Stimulated activated CD8-positive, alpha-beta memory T cell treated with anti-CD3 and anti-CD28 coated beads, Interleukin-4, amount 100 ng/mL, for 24 hours (primary cell): ENCODE data around the gene PHIP.
"Not testable (repeated sequence)": the region's sequence is repeated elsewhere in the genome, so short reads cannot be mapped to it uniquely, and the experiment has no call there.

Experiments
- DNase-seq: peaks from one replicate; pipeline ENCODE4 v3.0.0-alpha.2; 2020; ENCODE audit warnings: low read depth

Gene PHIP

GRCh38 chr6:79078075-79078969 is at the start of gene PHIP:
Gene PHIP, minus strand, starts transcription at chr6:79078254. Its CDS starts 186 bp downstream, at chr6:79078068.
- peak; percentile 85 for DNase-seq

DNA sequence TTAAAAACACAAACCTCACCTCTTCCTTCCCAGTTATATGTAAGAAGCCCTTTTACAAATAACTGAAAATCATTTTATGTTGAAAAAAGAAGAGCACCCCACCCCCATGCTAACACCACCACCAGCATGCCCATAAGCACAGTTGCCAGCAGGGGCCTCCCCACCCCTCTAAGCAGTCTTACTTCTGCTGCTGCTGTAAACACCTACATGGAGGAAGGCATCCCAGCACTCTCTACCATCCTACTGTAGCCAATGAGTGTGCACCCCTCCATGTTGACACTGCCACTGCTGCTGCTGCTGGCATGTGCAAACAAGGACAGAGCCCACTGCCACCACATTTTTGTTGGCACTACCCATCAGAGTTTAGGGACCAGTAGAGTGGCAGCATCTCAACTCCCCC is 49.6 kb upstream of the PHIP start:
- no peak for DNase-seq

GRCh38 chr6:79119217-79119616 is 41.2 kb upstream of the PHIP start:
- DNase-seq = no peak

DNA sequence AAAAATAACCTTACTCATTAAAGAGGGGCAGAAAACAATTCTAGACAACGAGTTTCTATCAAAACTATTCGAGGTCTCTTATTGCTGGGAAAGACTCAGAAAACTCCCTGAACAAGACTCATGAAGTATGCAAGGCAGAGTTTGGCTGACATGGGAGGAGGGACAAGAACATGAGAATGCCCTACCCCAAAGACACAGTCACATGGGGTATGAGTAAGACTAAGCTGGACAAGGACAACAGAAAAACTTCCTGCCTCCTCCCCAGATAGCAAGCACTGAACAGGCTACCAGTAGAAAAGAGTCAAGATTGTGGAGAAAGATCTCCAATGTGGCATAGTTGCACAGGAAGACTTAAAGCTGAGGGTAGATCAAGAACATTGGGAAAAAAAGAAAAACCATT is 39.7 kb upstream of the PHIP start:
- no peak for DNase-seq

- DNase-seq = no peak
Observed at GRCh38 chr6:79115553-79116182, 37.6 kb upstream of the PHIP start.

DNA sequence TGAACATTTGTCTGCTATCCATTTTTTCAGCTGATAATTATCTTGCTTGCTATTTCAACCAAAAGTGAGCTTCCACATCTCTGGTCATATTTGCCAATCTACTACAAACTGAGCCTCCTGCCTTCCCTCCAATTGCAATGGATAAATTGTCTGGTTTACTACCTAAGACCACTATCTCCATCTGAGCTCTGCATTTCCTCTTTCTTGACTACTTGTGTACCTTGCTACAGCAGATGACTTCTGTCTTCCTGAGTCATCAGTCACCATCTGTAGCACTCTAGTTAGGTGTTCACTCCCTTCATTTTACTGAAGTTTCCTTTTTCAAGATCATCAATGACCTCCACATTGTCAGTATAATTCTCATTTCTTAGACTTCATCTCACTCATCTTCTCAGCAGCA is 33.5 kb upstream of the PHIP start:
- no peak for DNase-seq

DNA sequence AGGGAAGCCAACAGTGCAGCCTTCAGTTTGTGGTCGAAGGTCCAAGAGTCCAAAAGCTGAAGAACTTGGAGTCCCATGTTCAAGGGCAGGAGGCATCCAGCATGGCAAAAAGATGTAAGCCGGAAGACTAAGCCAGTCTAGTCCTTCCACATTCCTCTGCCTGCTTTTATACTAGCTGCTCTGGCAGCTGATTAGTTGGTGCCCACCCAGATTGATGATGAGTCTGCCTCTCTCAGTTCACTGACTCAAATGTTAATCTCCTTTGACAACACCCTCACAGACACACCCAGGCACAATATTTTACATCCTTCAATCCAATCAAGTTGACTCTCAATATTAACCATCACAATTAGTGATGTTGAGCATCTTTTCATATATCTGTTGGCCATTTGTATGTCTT is 23.1 kb upstream of the PHIP start:
- no peak for DNase-seq

- DNase-seq = no peak
Observed at GRCh38 chr6:79100304-79100703, 22.2 kb upstream of the PHIP start.

DNA sequence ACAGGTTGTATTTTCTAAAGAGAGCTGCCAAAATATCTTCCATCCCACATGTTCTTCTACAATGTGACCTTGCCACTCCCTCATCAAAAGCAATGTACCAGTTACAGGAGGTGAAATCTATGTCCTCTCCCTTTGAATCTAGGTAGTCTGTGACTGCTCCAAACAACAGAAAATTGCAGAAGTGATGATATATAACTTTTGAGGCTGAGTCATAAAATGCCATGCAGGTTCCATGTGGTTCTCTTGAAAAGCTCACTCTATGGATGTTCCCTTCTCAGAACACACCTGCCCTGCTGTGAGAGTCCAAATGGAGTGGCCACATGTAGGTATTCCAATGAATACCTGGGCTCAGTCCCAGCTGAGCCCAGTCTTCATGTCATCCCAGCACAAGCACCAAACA is 16.9 kb upstream of the PHIP start:
- DNase-seq = no peak

DNA sequence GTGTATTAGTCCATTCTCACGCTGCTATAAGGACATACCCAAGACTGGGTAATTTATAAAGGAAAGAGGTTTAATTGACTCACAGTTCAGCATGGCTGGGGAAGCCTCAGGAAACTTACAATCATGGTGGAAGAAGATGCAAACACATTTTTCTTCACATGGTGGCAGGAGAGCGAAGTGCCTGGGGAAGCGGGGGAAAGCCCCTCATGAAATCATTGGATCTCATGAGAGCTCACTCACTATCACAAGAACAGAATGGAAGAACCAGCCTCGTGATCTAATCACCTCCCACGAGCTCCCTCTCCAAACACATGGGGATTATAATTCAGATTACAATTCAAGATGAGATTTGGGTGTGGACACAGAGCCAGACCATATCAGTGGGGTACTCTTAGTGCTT is 13.7 kb upstream of the PHIP start:
- not testable (repeated sequence) for DNase-seq

DNA sequence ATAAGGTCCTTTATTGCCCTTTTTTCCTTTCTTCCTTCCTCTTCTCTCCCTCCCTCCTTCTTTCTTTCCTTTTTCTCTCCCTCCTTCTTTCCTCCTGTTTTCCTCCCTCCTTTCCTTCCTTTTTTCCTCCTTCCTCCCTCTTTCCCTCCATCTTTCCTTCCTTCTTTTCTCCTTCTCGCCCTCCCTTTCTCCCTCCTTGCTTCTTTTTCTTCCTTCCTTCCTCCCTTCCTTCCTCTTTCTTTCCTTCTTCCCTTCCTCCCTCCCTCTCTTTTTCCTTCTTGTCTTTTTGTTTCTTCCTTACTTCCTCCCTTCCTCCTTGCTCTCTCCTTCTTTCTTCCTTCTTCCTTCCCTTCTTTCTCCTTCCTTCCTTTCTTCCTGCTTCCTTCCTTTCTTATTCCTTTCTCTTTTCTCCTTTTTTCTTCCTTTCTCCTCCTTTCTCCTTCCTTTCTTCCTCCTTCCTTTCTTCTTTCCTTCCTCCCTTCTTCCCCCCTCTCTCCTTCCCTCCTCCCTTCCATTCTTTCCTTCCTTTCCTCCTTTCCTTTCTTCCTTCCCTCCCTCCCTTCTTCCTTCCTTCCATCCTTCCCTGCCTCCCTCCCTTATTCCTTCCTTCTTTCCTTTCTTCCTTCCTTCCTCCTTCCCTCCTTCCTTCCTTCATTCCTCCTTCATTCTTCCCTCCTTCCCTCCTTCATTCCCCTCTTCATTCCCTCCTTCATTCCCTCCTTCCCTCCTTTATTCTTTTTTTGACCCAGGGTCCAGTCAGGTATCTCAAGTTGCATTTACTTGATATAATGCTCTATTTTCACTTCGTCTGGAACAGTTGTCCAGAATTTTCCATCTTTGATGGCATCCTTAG is 11.7 kb upstream of the PHIP start:
- no peak for DNase-seq

- DNase-seq = no peak
Observed at GRCh38 chr6:79084693-79085092, 6.6 kb upstream of the PHIP start.

- no peak for DNase-seq
Observed at GRCh38 chr6:79082304-79082703, 4.2 kb upstream of the PHIP start.

DNA sequence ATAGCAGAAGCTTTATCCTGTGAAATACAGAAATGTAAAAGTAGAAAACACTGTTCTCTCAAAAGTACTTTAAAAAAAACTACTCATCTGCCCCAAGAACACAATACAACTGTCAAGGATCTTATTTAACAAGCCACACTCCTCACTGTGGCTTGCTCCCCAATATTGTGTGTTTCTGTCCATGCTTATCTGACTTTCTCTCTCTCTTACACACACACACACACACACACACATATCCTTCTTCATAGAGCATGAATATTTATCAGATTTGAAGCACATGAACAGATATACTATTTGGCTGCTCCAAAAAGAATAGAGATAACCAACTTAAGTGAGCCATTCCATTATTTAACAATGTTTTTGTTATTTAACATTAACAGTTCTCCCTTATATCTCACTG is 3.6 kb upstream of the PHIP start:
- no peak for DNase-seq

GRCh38 chr6:79079561-79080041 is 1.5 kb upstream of the PHIP start:
- DNase-seq = no peak

- no peak for DNase-seq
Observed at GRCh38 chr6:79077715-79078074, 359 bp downstream of the PHIP start.

GRCh38 chr6:79076782-79077641 is 1.0 kb downstream of the PHIP start:
- DNase-seq = peak; percentile 82

GRCh38 chr6:79076160-79076559 is 1.9 kb downstream of the PHIP start:
- DNase-seq = no peak

- no peak for DNase-seq
Observed at GRCh38 chr6:79073888-79074287, 4.2 kb downstream of the PHIP start.

DNA sequence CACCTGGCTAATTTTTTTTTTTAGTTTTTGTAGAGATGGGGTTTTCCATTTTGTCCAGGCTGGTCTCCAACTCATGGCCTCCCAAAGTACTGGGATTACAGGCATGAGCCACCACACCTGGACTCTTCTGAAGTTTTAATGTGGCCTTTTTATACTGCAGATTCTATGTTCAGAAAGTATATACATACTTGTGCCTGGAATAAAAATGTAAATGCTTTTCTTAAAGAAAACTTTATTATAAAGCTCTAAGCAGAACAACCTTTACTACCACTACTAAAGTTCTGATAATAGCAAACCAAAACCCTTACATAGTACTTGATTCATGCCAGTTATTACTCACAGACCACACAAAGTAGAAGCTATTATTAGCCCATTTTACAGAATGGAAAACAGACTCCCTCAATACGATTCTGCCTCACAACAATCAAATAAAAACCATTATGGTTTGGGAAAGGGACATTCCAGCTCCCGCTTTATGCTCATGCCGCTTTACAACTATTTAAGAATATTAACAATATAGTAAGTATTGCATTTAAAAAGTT is 5.3 kb downstream of the PHIP start:
- no peak for DNase-seq

GRCh38 chr6:79071547-79071946 is 6.5 kb downstream of the PHIP start:
- no peak for DNase-seq
